GM20000 (cell line): ENCODE data around the gene CAMK1D.
A peak's percentile ranks its signal among the peaks of the same experiment; 100 is the strongest.

ENCODE experiments used
- DNase-seq: peaks from one replicate; pipeline ENCODE4 v3.0.0; 2012; ENCODE audit warnings: low spot score
- TF ChIP-seq, protein P1 (sequence below): IDR thresholded peaks from 2 replicates; pipeline ENCODE4 v1.5.1; 2012; ENCODE audit warnings: mild to moderate bottlenecking, control low read depth; ENCODE audit errors: extremely low read depth, missing control alignments

The CAMK1D gene

GRCh38 chr10:12568391-12569009, 219.2 kb downstream of the CAMK1D start:
- TF ChIP-seq, protein P1, sequence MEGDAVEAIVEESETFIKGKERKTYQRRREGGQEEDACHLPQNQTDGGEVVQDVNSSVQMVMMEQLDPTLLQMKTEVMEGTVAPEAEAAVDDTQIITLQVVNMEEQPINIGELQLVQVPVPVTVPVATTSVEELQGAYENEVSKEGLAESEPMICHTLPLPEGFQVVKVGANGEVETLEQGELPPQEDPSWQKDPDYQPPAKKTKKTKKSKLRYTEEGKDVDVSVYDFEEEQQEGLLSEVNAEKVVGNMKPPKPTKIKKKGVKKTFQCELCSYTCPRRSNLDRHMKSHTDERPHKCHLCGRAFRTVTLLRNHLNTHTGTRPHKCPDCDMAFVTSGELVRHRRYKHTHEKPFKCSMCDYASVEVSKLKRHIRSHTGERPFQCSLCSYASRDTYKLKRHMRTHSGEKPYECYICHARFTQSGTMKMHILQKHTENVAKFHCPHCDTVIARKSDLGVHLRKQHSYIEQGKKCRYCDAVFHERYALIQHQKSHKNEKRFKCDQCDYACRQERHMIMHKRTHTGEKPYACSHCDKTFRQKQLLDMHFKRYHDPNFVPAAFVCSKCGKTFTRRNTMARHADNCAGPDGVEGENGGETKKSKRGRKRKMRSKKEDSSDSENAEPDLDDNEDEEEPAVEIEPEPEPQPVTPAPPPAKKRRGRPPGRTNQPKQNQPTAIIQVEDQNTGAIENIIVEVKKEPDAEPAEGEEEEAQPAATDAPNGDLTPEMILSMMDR: no peak
- no peak for DNase-seq

GRCh38 chr10:12572281-12572680, 222.9 kb downstream of the CAMK1D start:
- TF ChIP-seq, protein P1: no peak
- no peak for DNase-seq

- TF ChIP-seq, protein P1: no peak
- DNase-seq: no peak
Observed at GRCh38 chr10:12577610-12578009, 228.3 kb downstream of the CAMK1D start.

- TF ChIP-seq, protein P1: no peak
- peak; percentile 34 for DNase-seq
Observed at GRCh38 chr10:12579954-12580858, 230.9 kb downstream of the CAMK1D start.

GRCh38 chr10:12583891-12584595, 234.7 kb downstream of the CAMK1D start:
- TF ChIP-seq, protein P1: no peak
- DNase-seq: no peak

DNA sequence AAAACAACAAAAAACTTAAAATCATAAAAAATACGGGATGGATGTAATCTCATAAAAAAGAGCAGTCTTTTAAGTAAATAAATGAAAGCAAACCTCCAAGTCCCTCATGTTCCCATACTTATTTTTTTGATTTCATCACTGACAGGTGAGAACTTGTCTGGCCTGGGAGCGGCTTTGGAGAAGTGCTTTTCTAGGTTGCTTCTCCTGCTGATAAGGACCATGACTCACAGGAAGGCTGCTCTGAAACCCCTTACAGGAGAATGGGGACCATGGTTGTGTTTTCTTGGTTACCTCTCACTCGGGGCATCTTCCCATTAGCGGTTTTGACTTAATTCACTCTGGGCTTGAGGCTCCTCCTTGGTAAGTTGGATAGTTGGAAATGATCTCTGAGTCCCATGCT, 237.4 kb downstream of the CAMK1D start:
- TF ChIP-seq, protein P1: no peak
- no peak for DNase-seq
